Endothelial cell of umbilical vein (primary cell): ENCODE measurements around the gene CRLF1.

ENCODE experiments used
- CTCF ChIP-seq, 2 donors: IDR thresholded peaks; 1 replicate in 1 of 2; 2 replicates in 1 of 2; pipeline ENCODE4 v1.5.1; 2011; ENCODE audit warnings: low read length in 2 of 2, mild to moderate bottlenecking in 2 of 2, moderate library complexity in 2 of 2, control low read depth in 1 of 2, inconsistent platforms in 1 of 2, low read depth in 1 of 2; ENCODE audit not compliant: insufficient read depth in 1 of 2; ENCODE audit errors: extremely low read depth in 1 of 2
- EZH2 ChIP-seq: IDR thresholded peaks from 2 replicates; pipeline ENCODE4 v1.6.1; 2012; ENCODE audit warnings: borderline replicate concordance, low read depth, mild to moderate bottlenecking, moderate library complexity, low read length, inconsistent platforms; ENCODE audit not compliant: severe bottlenecking
- FOS ChIP-seq: IDR thresholded peaks from 2 replicates; pipeline ENCODE4 v1.6.1; 2011; ENCODE audit warnings: mild to moderate bottlenecking, low read length, moderate library complexity, borderline replicate concordance; ENCODE audit not compliant: insufficient read depth
- GATA2 ChIP-seq: IDR thresholded peaks from 2 replicates; pipeline ENCODE4 v1.7.0; 2011; ENCODE audit warnings: low read depth, mild to moderate bottlenecking, moderate library complexity, mixed read lengths, low read length; ENCODE audit not compliant: insufficient read length, insufficient read depth
- JUN ChIP-seq: IDR thresholded peaks from 2 replicates; pipeline ENCODE4 v1.6.1; 2011; ENCODE audit warnings: borderline replicate concordance, low read depth; ENCODE audit not compliant: insufficient read length, insufficient read depth
- MYC ChIP-seq: IDR thresholded peaks from one replicate; pipeline ENCODE4 v1.6.1; 2011; ENCODE audit warnings: mild to moderate bottlenecking, low read depth, low read length
- POLR2A ChIP-seq: IDR thresholded peaks from 2 replicates; pipeline ENCODE4 v1.6.1; 2012; ENCODE audit warnings: low read depth, mild to moderate bottlenecking, control low read depth, low read length
- POLR2AphosphoS5 ChIP-seq: IDR thresholded peaks from 2 replicates; pipeline ENCODE4 v1.6.1; 2012; ENCODE audit warnings: low read depth, mild to moderate bottlenecking, control low read depth, low read length, moderate library complexity; ENCODE audit not compliant: insufficient read depth
- TF ChIP-seq, protein P1 (sequence below): IDR thresholded peaks from 2 replicates; pipeline ENCODE4 v1.6.1; 2011; ENCODE audit not compliant: insufficient read depth, insufficient read length

DNA sequence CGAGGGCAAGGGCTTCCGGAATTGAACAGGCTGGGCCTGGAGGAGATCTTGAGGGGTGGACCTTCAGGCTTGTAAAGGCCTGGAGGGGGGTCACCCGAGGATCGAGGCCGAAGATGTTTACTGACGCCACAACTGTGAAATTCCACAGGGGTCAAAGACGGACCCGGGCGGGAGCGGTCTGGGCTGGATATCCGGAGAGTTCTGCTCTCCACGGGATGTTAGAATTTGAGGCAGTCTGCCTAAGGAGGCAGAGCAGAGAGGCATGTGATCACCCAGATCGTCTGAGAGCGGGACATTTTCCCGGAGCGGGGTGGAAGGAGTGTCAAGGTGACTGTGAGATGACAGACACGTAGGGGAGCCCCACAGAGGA is 43.4 kb upstream of the CRLF1 start:
- TF ChIP-seq CTCF (IDR thresholded peaks at IDR 0.05; ENCODE audit: extremely low read depth in 1 of 2, insufficient read depth in 1 of 2, low read depth in 1 of 2, low read length in 2 of 2) (no peak), POLR2A (no peak), POLR2AphosphoS5 (no peak), FOS (no peak), EZH2 (no peak), MYC (no peak), JUN (no peak), GATA2 (no peak)
- TF ChIP-seq, protein P1, sequence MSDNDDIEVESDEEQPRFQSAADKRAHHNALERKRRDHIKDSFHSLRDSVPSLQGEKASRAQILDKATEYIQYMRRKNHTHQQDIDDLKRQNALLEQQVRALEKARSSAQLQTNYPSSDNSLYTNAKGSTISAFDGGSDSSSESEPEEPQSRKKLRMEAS = no peak
